SK-N-SH (cell line): ENCODE data around the gene LDLRAP1. TPM values are rescaled to one million over a fixed set of nuclear protein-coding genes. Genes with fewer than 3 reads are reported as not detected.

Experiments used
- CTCF ChIA-PET: fragments of 300-600, 350-600 bp; formaldehyde crosslinking; extraction: SDS; loops from one replicate; lab custom pipeline; 2021; lab: Yijun Ruan, JAX
- POLR2A ChIA-PET: fragments of 350-600 bp; sonication (Branson Sonifier 250); formaldehyde crosslinking; extraction: SDS; loops from one replicate; lab custom pipeline; 2020; ENCODE audit warnings: antibody characterized with exemption, inconsistent platforms; lab: Yijun Ruan, JAX
- DNase-seq: peaks from one replicate; pipeline ENCODE4 v3.0.0; 2012
- H2AFZ ChIP-seq: fragments of 200-600 bp; sonication (generic); 2 replicates; pipeline ENCODE4 v1.8.1; 2016; ENCODE audit warnings: antibody characterized with exemption, mild to moderate bottlenecking, low read depth
- H3F3A ChIP-seq: fragments of 200-600 bp; sonication (generic); replicated peaks from 2 replicates; pipeline ENCODE3; 2016; ENCODE audit warnings: antibody characterized with exemption, mild to moderate bottlenecking; ENCODE audit not compliant: insufficient read depth
- H3K27ac ChIP-seq, 2 experiments: fragments of 200-500 bp in 1 of 2; fragments of 200-600 bp in 1 of 2; sonication (Bioruptor generic) in 1 of 2; sonication (generic), shearing (Covaris generic) in 1 of 2; 2 replicates each; pipeline versions ENCODE4 v1.5.1 to v1.6.1; 2014 to 2016; ENCODE audit warnings: low read depth in 2 of 2, inconsistent platforms in 1 of 2, low read length in 1 of 2, mild to moderate bottlenecking in 1 of 2, mixed read lengths in 1 of 2
- H3K27me3 ChIP-seq: fragments of 200-600 bp; sonication (generic), shearing (Covaris generic); 2 replicates; pipeline ENCODE4 v1.6.1; 2016; ENCODE audit warnings: mixed run types; ENCODE audit not compliant: insufficient read depth
- H3K36me3 ChIP-seq, 2 experiments: fragments of 200-500 bp in 1 of 2; fragments of 200-600 bp in 1 of 2; sonication (Bioruptor generic) in 1 of 2; sonication (generic) in 1 of 2; replicated peaks in 1 of 2; 2 replicates each; pipeline versions ENCODE3 to v1.5.1; 2014 to 2016; ENCODE audit warnings: low read length in 1 of 2, mild to moderate bottlenecking in 1 of 2; ENCODE audit not compliant: insufficient read depth in 2 of 2, control insufficient read depth in 1 of 2
- H3K4me1 ChIP-seq, 2 experiments: fragments of 200-500 bp in 1 of 2; fragments of 200-600 bp in 1 of 2; sonication (Bioruptor generic) in 1 of 2; sonication (generic), shearing (Covaris generic) in 1 of 2; 2 replicates each; pipeline versions ENCODE4 v1.5.1 to v1.6.1; 2014 to 2016; ENCODE audit warnings: low read depth in 1 of 2, low read length in 1 of 2, mixed run types in 1 of 2; ENCODE audit not compliant: insufficient read depth in 2 of 2, control insufficient read depth in 1 of 2
- H3K4me2 ChIP-seq: fragments of 200-600 bp; sonication (generic), shearing (Covaris generic); 2 replicates; pipeline ENCODE4 v1.6.1; 2017; ENCODE audit warnings: mixed run types
- H3K4me3 ChIP-seq, 2 experiments: fragments of 200-500 bp in 1 of 2; fragments of 200-600 bp in 1 of 2; sonication (Bioruptor generic) in 1 of 2; sonication (generic), shearing (Covaris generic) in 1 of 2; 2 replicates each; pipeline versions ENCODE4 v1.5.1 to v1.8.1; 2014 to 2016; ENCODE audit warnings: low read depth in 2 of 2, inconsistent platforms in 1 of 2, low read length in 1 of 2, mild to moderate bottlenecking in 1 of 2, mixed read lengths in 1 of 2, moderate library complexity in 1 of 2
- H3K79me2 ChIP-seq: fragments of 200-600 bp; sonication (generic); 2 replicates; pipeline ENCODE4 v1.8.1; 2017; ENCODE audit warnings: mild to moderate bottlenecking; ENCODE audit not compliant: insufficient read depth
- H3K9ac ChIP-seq: fragments of 200-600 bp; sonication (generic); 2 replicates; pipeline ENCODE4 v1.6.1; 2017; ENCODE audit warnings: mixed run types
- H3K9me2 ChIP-seq: fragments of 200-600 bp; sonication (generic); 2 replicates; pipeline ENCODE4 v1.6.1; 2017; ENCODE audit warnings: mixed run types
- H3K9me3 ChIP-seq: fragments of 200-600 bp; sonication (generic); 2 replicates; pipeline ENCODE4 v1.6.1; 2017; ENCODE audit warnings: mixed run types, mild to moderate bottlenecking, moderate library complexity
- H4K20me1 ChIP-seq: fragments of 200-600 bp; sonication (generic); 2 replicates; pipeline ENCODE4 v1.6.1; 2017; ENCODE audit warnings: mild to moderate bottlenecking, mixed run types; ENCODE audit not compliant: insufficient read depth
- CHD2 ChIP-seq: fragments of 150-350 bp; IDR thresholded peaks from 2 replicates; pipeline ENCODE4 v1.6.1; 2018; ENCODE audit warnings: low read length; ENCODE audit not compliant: partially characterized antibody
- EP300 ChIP-seq, 2 experiments: IDR thresholded peaks; 2 replicates each; pipeline versions ENCODE4 v1.4.0 to v1.6.1; 2012; ENCODE audit warnings: borderline replicate concordance in 1 of 2, low read depth in 1 of 2, low read length in 1 of 2
- GABPA ChIP-seq: IDR thresholded peaks from 2 replicates; pipeline ENCODE4 v1.4.0; 2012; ENCODE audit warnings: low read depth, mild to moderate bottlenecking
- GATA2 ChIP-seq: sonication (generic); formaldehyde crosslinking; IDR thresholded peaks from 2 replicates; pipeline ENCODE4 v1.5.0; 2020; ENCODE audit warnings: mild to moderate bottlenecking, missing genetic modification reagents
- MXI1 ChIP-seq: IDR thresholded peaks from 2 replicates; pipeline ENCODE4 v1.6.1; 2012; ENCODE audit warnings: mild to moderate bottlenecking, low read depth, low read length, improper control_type of control experiment
- NRF1 ChIP-seq: IDR thresholded peaks from 2 replicates; pipeline ENCODE4 v1.6.1; 2012; ENCODE audit warnings: low read depth, mild to moderate bottlenecking, low read length
- POLR2AphosphoS5 ChIP-seq: IDR thresholded peaks from 2 replicates; pipeline ENCODE4 v1.6.1; 2012; ENCODE audit warnings: low read depth, low read length
- RAD21 ChIP-seq: IDR thresholded peaks from 2 replicates; pipeline ENCODE4 v1.6.1; 2012; ENCODE audit warnings: mild to moderate bottlenecking, low read length
- RFX5 ChIP-seq: IDR thresholded peaks from 2 replicates; pipeline ENCODE4 v1.6.1; 2012; ENCODE audit warnings: mild to moderate bottlenecking, improper control_type of control experiment, low read length
- SMC3 ChIP-seq: IDR thresholded peaks from 2 replicates; pipeline ENCODE4 v1.6.1; 2012; ENCODE audit warnings: low read depth, low read length, improper control_type of control experiment
- WGBS: methylation state at CpG from one replicate; pipeline ENCODE4 v1.1.6; 2017; ENCODE audit warnings: low lambda C conversion rate; 5-methylcytosine and 5-hydroxymethylcytosine counted together
- polyA plus RNA-seq, 3 experiments: library from polyadenylated mRNA; depleted of rRNA; stranded (reverse); fragments of >200 nt; gene quantifications; 2 replicates each; pipeline ENCODE4 v1.2.3, GENCODE V29; 2012
- TF ChIP-seq, protein P1 (sequence below): fragments of 200-600 bp; sonication (generic); IDR thresholded peaks from 2 replicates; pipeline ENCODE4 v1.6.1; 2017; ENCODE audit warnings: antibody characterized with exemption, mild to moderate bottlenecking, moderate library complexity

LDLRAP1 gene
- polyA plus RNA-seq, 1 of the 3 experiments (the other 2 are of a cell fraction): 19.1 TPM

GRCh38 chr1:25616095-25616986 is 72.9 kb downstream of the LDLRAP1 start, which contains the start of gene MAN1C1:
Gene MAN1C1, plus strand, starts transcription at chr1:25616791. Its CDS starts 1,007 bp downstream, at chr1:25617798.
- 2% methylated on average over 19 of the region's 116 CpGs for WGBS
- Histone ChIP-seq H3K9me2 (no peaks in the 10 kb centered on the region), H3K27me3 (peaks cover 41% of the 10 kb centered on the region), H3K9me3 (no peaks in the 10 kb centered on the region), H3K4me1 (peaks cover 0 to 33% of the 10 kb centered on the region in 2 experiments; a peak in 2 of 4 replicates), H3K9ac (peak within 1 kb of the TSS; percentile 40; the same call in 1 of the 2 replicates), H3K4me3 (peak within 1 kb of the TSS; percentile 70 to 73), H3K4me2 (peak within 1 kb of the TSS; percentile 96), H3K79me2 (no peaks in the 10 kb centered on the region), H3K36me3 (no peaks in the 10 kb centered on the region), H3K27ac (peak within 1 kb of the TSS in 1 of 2 experiments; percentile 81; a peak in 2 of 4 replicates), H2AFZ (peak within 1 kb of the TSS; percentile 94), H3F3A (peaks cover 5% of the 10 kb centered on the region), H4K20me1 (no peaks in the 10 kb centered on the region)
- ChIA-PET POLR2A (interaction anchor here (0.7 to 0.9 kb wide), 2 partner anchors 95 to 203 kb away, joined by 3 read pairs; partner anchors contain the start of gene MTFR1L), CTCF (interaction anchor here (0.6 to 4.6 kb wide), 7 partner anchors 8 to 195 kb away, joined by 3 to 26 read pairs (median 4); partner anchors contain the start of gene SELENON)
- peak; percentile 99 for DNase-seq
- TF ChIP-seq GATA2 (CRISPR knock-in tag) (no peak), EP300 (IDR thresholded peaks at IDR 0.05; ENCODE audit: borderline replicate concordance in 1 of 2, low read depth in 1 of 2, low read length in 1 of 2) (0 out of 4 replicates have a peak, but pooled peaks of 1 of the 2 experiments have one; percentile 7), POLR2AphosphoS5 (peak; percentile 40), GABPA (peak; percentile 20; the same call in 1 of the 2 replicates), RAD21 (no peak), MXI1 (peak; percentile 2; the same call in 1 of the 2 replicates), NRF1 (peak; percentile 66), SMC3 (no peak), RFX5 (peak; percentile 78)
- TF ChIP-seq, protein P1, sequence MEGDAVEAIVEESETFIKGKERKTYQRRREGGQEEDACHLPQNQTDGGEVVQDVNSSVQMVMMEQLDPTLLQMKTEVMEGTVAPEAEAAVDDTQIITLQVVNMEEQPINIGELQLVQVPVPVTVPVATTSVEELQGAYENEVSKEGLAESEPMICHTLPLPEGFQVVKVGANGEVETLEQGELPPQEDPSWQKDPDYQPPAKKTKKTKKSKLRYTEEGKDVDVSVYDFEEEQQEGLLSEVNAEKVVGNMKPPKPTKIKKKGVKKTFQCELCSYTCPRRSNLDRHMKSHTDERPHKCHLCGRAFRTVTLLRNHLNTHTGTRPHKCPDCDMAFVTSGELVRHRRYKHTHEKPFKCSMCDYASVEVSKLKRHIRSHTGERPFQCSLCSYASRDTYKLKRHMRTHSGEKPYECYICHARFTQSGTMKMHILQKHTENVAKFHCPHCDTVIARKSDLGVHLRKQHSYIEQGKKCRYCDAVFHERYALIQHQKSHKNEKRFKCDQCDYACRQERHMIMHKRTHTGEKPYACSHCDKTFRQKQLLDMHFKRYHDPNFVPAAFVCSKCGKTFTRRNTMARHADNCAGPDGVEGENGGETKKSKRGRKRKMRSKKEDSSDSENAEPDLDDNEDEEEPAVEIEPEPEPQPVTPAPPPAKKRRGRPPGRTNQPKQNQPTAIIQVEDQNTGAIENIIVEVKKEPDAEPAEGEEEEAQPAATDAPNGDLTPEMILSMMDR: peak; percentile 50

DNA sequence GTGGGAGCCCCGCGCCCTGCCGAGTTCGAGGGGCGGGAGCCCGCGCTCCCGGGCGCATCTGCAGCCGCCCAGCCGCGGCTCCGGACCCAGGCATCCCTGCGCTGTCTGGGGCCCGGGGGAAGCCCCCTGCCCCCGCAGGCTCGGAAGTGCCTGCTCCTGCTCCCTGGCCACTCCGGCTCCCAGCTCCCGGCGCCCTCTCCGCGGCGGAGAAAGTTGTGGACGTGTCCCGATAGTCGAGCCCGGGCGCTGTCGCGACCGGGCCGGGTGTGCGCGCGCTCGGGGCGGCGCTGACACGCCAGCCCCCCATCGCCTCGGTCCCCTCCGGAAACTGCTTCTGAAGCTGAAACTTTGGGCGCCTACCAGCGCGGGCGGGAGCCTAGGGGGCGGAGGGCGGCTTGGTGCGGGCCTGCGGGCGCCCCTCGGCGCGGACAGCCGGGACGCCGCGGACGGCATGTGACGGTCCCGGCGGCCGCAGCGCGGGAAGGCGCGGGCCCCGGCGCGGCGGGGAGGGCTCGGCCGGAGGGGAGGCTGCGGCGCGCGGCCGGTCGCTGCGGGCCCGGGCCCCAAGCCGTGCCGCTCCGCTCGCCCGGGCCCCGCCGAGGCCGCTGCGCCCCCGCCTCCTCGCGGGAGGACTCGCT is 73.7 kb downstream of the LDLRAP1 start:
- 4% methylated on average over 19 of the region's 94 CpGs for WGBS
- peaks cover 5% of the 10 kb centered on the region for H3F3A ChIP-seq
- H3K79me2 ChIP-seq: no peaks in the 10 kb centered on the region
- no peaks in the 10 kb centered on the region for H3K36me3 ChIP-seq
- H4K20me1 ChIP-seq: no peaks in the 10 kb centered on the region
- TF ChIP-seq GABPA (no peak), CHD2 (no peak)
- H3K4me1 ChIP-seq: peaks cover 0 to 29% of the 10 kb centered on the region in 2 experiments; a peak in 2 of 4 replicates
- peak overlapping the region; percentile 96 for H3K4me2 ChIP-seq
- H3K9me3 ChIP-seq: no peaks in the 10 kb centered on the region
- peak; percentile 70 for DNase-seq
- ChIA-PET POLR2A (no interaction called here), CTCF (interaction anchor here (0.8 to 4.6 kb wide), 5 partner anchors 9 to 194 kb away, joined by 3 to 26 read pairs (median 5); partner anchors contain the start of gene SELENON)
- peak overlapping the region; percentile 83 for H2AFZ ChIP-seq
- H3K27ac ChIP-seq: peak overlapping the region in 1 of 2 experiments; percentile 24; a peak in 1 of 4 replicates
- no peak overlapping the region for H3K9ac ChIP-seq
- peaks cover 37% of the 10 kb centered on the region for H3K27me3 ChIP-seq
- peak overlapping the region; percentile 61 to 66 for H3K4me3 ChIP-seq
- H3K9me2 ChIP-seq: no peaks in the 10 kb centered on the region
